Embryonic facial prominence (tissue), 1 donor: ENCODE results near the gene LFNG.

Experiments
- DNase-seq: peaks from one replicate; pipeline ENCODE4 v3.0.0-alpha.2; 2016; ENCODE audit errors: extremely low spot score

The LFNG gene

GRCh38 chr7:2570021-2570420 lies 50.4 kb downstream of the LFNG start:
- no peak for DNase-seq

- no peak for DNase-seq
Observed at GRCh38 chr7:2571409-2571808, 51.8 kb downstream of the LFNG start.

- no peak for DNase-seq
Observed at GRCh38 chr7:2572101-2572842, 52.7 kb downstream of the LFNG start.

- DNase-seq: no peak
Observed at GRCh38 chr7:2573761-2574160, 54.2 kb downstream of the LFNG start.

GRCh38 chr7:2575046-2575732 lies 55.6 kb downstream of the LFNG start:
- no peak for DNase-seq

- no peak for DNase-seq
Observed at GRCh38 chr7:2575733-2576340, 56.3 kb downstream of the LFNG start.

- no peak for DNase-seq
Observed at GRCh38 chr7:2576742-2577491, 57.3 kb downstream of the LFNG start.
